Body of pancreas (tissue), 4 donors: ENCODE results near the gene AGPAT3. TPM values are rescaled to one million over a fixed set of nuclear protein-coding genes. Genes with fewer than 3 reads are reported as not detected.

Experiments
- ATAC-seq: fragments of 150-250 bp; one replicate; pipeline ENCODE4 v1.9.1; 2016
- DNase-seq, 4 donors: peaks; one replicate each; pipeline ENCODE4 v3.0.0-alpha.2; 2019
- H3K27ac ChIP-seq, 4 donors: fragments of 200-600 bp; sonication (generic); 1 replicate in 3 of 4; 2 replicates in 1 of 4; pipeline versions ENCODE4 v1.5.1 to v1.6.1; 2016 to 2019; ENCODE audit warnings: mild to moderate bottlenecking in 1 of 4, mixed read lengths in 1 of 4, moderate library complexity in 1 of 4
- H3K27me3 ChIP-seq, 2 donors: fragments of 200-600 bp; sonication (generic); one replicate each; pipeline ENCODE4 v1.6.0; 2016; ENCODE audit warnings: mild to moderate bottlenecking in 1 of 2
- H3K36me3 ChIP-seq, 2 donors: fragments of 200-600 bp; sonication (generic); replicated peaks in 1 of 2; 2 replicates each; pipeline ENCODE4 v1.5.1; 2016; ENCODE audit warnings: low read depth in 2 of 2; ENCODE audit not compliant: insufficient read depth in 1 of 2
- H3K4me1 ChIP-seq: fragments of 200-600 bp; sonication (generic); one replicate; pipeline ENCODE4 v1.6.0; 2016
- H3K4me3 ChIP-seq, 2 donors: fragments of 200-600 bp; sonication (generic); 1 replicate in 1 of 2; 2 replicates in 1 of 2; pipeline ENCODE4 v1.5.1; 2016 to 2019
- H3K9me3 ChIP-seq, 3 donors: fragments of 200-600 bp; sonication (generic); 1 replicate in 2 of 3; 2 replicates in 1 of 3; pipeline ENCODE4 v1.5.1; 2016
- POLR2A ChIP-seq, 3 donors: fragments of 450-650 bp; IDR thresholded peaks; one replicate each; pipeline ENCODE4 v1.6.1; 2016; ENCODE audit warnings: antibody characterized with exemption in 3 of 3, mild to moderate bottlenecking in 2 of 3
- WGBS, 2 donors: methylation state at CpG; one replicate each; pipeline ENCODE4 v1.1.5; 2017; 5-methylcytosine and 5-hydroxymethylcytosine counted together
- intact Hi-C: fragments of 100-400 bp; cut with DNase I; formaldehyde crosslinking; loops from one replicate; pipeline ENCODE4 v1.15.1; 2023
- total RNA-seq, 2 donors: library from RNA; depleted of rRNA; stranded (reverse); fragments of >200 nt; gene quantifications; one replicate each; pipeline ENCODE4 v1.1.0, GENCODE V29; 2016
- TF ChIP-seq, protein P1 (sequence below), 7 experiments: fragments of 450-650 bp in 4 of 7; fragments of 200-600 bp in 3 of 7; sonication (generic) in 3 of 7; IDR thresholded peaks; one replicate each; pipeline ENCODE4 v1.5.1; 2016 to 2019; ENCODE audit warnings: antibody characterized with exemption in 7 of 7

AGPAT3 gene
- total RNA-seq, 2 donors from 2014 or later: 21.8 to 39.2 TPM

DNA sequence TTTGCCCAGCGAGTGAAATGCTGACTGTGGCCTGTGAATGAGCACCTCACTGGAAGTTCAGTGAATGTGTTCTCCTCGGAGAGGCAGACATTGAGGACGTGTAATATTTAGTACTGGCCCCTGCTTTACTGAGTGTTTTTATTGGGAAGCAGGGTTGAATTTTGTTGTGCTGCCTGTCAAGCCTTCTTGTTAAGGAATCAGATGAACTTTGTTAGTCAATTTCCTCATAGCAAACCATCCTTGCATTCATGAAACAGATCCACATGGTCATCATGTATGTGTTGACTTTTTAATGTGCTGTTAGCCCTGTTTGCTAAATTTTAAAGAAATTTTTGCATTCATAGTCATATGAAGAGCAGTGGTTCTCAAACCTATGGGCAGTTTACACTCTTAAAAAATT lies 47.9 kb downstream of the AGPAT3 start:
- intact Hi-C loops: no loop called here
- DNase-seq: no peak

DNA sequence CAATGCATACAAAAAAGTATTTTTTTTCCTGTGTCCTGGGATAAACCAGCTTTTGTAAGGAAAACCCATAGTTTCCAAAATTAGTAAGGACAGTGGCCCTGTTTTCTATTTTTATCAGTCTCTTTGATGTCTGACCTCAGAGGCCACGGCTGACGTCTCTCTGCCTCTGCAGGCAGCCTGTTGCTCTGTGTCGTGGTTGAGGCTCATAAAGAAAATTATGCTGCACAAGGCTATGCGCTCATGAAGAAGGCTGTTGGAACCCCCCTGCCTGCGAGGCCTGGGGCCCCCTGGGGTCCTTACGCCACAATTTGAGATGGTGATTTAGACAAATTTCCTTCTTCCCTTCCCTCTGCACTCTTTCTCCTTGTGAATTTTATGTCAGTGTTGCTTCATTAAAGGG lies 48.9 kb downstream of the AGPAT3 start:
- no peaks in the 10 kb centered on the region for H3K9me3 ChIP-seq
- no peak overlapping the region for H3K4me3 ChIP-seq
- no peak for ATAC-seq
- DNase-seq: no peak
- WGBS, 2 donors: 52 to 68% methylated on average over 6 of the region's 6 CpGs
- H3K36me3 ChIP-seq: no peaks in the 10 kb centered on the region
- intact Hi-C loops: no loop called here
- no peak overlapping the region for H3K27ac ChIP-seq
- no peak for TF ChIP-seq POLR2A (IDR thresholded peaks at IDR 0.05)
- TF ChIP-seq, protein P1, sequence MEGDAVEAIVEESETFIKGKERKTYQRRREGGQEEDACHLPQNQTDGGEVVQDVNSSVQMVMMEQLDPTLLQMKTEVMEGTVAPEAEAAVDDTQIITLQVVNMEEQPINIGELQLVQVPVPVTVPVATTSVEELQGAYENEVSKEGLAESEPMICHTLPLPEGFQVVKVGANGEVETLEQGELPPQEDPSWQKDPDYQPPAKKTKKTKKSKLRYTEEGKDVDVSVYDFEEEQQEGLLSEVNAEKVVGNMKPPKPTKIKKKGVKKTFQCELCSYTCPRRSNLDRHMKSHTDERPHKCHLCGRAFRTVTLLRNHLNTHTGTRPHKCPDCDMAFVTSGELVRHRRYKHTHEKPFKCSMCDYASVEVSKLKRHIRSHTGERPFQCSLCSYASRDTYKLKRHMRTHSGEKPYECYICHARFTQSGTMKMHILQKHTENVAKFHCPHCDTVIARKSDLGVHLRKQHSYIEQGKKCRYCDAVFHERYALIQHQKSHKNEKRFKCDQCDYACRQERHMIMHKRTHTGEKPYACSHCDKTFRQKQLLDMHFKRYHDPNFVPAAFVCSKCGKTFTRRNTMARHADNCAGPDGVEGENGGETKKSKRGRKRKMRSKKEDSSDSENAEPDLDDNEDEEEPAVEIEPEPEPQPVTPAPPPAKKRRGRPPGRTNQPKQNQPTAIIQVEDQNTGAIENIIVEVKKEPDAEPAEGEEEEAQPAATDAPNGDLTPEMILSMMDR (IDR thresholded peaks at IDR 0.05): no peak
- H3K4me1 ChIP-seq: no peaks in the 10 kb centered on the region
- H3K27me3 ChIP-seq: no peaks in the 10 kb centered on the region

More for the DNA sequence above, 47.9 kb downstream of the AGPAT3 start:
- Histone ChIP-seq H3K27me3 (no peaks in the 10 kb centered on the region), H3K9me3 (no peaks in the 10 kb centered on the region), H3K4me3 (no peak overlapping the region), H3K4me1 (no peaks in the 10 kb centered on the region), H3K36me3 (no peaks in the 10 kb centered on the region), H3K27ac (no peak overlapping the region)
- no peak for ATAC-seq
- WGBS, 2 donors: 93 to 100% methylated on average over 1 to 3 of the region's 3 CpGs
- TF ChIP-seq, protein P1 (IDR thresholded peaks at IDR 0.05): no peak
- no peak for TF ChIP-seq POLR2A (IDR thresholded peaks at IDR 0.05)

DNA sequence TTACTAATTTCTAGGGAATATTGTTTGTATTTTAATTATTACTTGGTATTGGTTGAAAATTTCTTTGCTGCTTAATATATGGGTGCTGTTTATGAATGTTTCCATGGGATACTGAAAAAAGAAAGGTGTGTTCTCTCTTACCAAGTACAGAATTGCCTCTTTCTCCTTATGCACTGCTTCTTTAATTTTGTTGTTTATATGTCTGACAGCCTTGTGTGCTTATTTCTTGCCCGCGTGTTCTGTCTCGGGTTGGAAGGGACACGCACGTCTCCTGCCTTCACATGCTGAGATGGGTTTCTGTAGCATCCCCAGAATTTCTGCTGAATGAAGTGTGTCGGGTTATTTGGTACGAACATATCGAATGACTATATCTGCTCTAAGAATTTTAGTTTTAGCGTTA lies 51.1 kb downstream of the AGPAT3 start:
- Histone ChIP-seq H3K4me3 (no peak overlapping the region), H3K27ac (no peak overlapping the region), H3K9me3 (no peaks in the 10 kb centered on the region), H3K36me3 (no peaks in the 10 kb centered on the region), H3K4me1 (peaks cover 4% of the 10 kb centered on the region), H3K27me3 (no peaks in the 10 kb centered on the region)
- ATAC-seq: no peak
- 89 to 94% methylated on average over 9 of the region's 9 CpGs for WGBS, 2 donors
- TF ChIP-seq, protein P1 (IDR thresholded peaks at IDR 0.05): no peak
- no peak for TF ChIP-seq POLR2A (IDR thresholded peaks at IDR 0.05)
- intact Hi-C loops: no loop called here
- peak in 1 of 4 donors; percentile 1 for DNase-seq

DNA sequence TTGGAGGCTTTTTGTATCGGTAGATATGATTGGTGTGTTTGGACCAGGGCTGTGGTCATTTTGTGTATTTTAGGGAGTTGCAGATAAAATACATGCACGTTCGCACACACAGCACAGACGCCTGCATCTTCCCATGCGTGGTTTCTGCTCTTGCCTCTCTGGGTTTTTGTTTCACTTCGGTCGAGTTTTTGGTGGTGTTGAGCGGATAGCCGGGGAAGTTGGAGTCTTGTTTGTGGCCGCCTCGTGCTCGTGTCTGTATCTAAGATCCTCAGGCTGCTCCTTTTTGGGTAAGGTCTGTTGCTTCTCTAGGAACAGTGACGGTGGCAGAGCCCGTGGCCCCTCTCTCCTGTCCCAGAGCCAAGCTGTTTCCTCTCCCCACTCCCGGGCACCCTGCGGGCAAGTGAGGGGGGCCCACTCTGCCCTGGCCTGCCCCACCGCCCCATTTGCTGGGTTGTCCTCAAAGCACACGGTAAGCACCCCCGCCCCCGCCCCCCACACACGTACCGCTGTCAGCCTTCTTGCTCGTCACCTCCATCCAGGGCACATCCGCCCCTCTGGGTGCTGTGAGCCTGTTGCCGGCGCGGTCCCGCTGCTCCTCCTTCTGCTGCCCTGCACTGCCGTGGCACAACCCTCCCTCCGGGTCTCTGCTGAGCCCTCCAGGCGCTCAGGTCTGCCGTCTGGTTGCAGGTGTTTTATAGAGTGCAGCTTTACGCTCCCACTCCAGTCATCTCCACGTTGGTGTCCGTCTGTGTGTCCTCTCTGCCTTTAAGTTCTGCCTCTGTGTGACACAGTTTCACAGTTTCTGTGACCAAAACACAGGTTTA lies 51.9 kb downstream of the AGPAT3 start:
- DNase-seq: no peak
- peaks cover 12% of the 10 kb centered on the region for H3K4me1 ChIP-seq
- 63 to 86% methylated on average over 31 to 35 of the region's 35 CpGs for WGBS, 2 donors
- H3K27me3 ChIP-seq: no peaks in the 10 kb centered on the region
- H3K27ac ChIP-seq: no peak overlapping the region
- TF ChIP-seq POLR2A (IDR thresholded peaks at IDR 0.05): no peak
- TF ChIP-seq, protein P1 (IDR thresholded peaks at IDR 0.05): no peak
- no peaks in the 10 kb centered on the region for H3K9me3 ChIP-seq
- no peak for ATAC-seq
- no peaks in the 10 kb centered on the region for H3K36me3 ChIP-seq
- intact Hi-C loops: no loop called here
- no peak overlapping the region for H3K4me3 ChIP-seq
